Measurements from ENCODE around the gene SLC13A5.

GRCh38 chr17:6695565-6695964 lies 17.6 kb downstream of the SLC13A5 start:
- TF ChIP-seq POLR2A (IDR thresholded peaks at IDR 0.05), result no peak
- TF ChIP-seq, protein P1, sequence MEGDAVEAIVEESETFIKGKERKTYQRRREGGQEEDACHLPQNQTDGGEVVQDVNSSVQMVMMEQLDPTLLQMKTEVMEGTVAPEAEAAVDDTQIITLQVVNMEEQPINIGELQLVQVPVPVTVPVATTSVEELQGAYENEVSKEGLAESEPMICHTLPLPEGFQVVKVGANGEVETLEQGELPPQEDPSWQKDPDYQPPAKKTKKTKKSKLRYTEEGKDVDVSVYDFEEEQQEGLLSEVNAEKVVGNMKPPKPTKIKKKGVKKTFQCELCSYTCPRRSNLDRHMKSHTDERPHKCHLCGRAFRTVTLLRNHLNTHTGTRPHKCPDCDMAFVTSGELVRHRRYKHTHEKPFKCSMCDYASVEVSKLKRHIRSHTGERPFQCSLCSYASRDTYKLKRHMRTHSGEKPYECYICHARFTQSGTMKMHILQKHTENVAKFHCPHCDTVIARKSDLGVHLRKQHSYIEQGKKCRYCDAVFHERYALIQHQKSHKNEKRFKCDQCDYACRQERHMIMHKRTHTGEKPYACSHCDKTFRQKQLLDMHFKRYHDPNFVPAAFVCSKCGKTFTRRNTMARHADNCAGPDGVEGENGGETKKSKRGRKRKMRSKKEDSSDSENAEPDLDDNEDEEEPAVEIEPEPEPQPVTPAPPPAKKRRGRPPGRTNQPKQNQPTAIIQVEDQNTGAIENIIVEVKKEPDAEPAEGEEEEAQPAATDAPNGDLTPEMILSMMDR (IDR thresholded peaks at IDR 0.05), result no peak
- TF ChIP-seq POLR2AphosphoS5 (IDR thresholded peaks at IDR 0.05), result no peak
- no peak for TF ChIP-seq EP300 (IDR thresholded peaks at IDR 0.05)
